CD14-positive monocyte (primary cell): ENCODE results near the gene TREM1. TPM values are rescaled to one million over a fixed set of nuclear protein-coding genes. Genes with fewer than 3 reads are reported as not detected.

Experiments
- DNase-seq, 3 donors: peaks; one replicate each; pipeline ENCODE4 v3.0.0-alpha.2; 2011 to 2022
- H2AFZ ChIP-seq: 2 replicates; pipeline ENCODE4 v1.6.0; 2012; ENCODE audit warnings: mild to moderate bottlenecking, low read depth, low read length, inconsistent platforms; ENCODE audit not compliant: insufficient read depth, poor library complexity, severe bottlenecking
- H3K27ac ChIP-seq, 2 donors: 1 replicate in 1 of 2; 2 replicates in 1 of 2; pipeline ENCODE4 v1.5.1; 2012 to 2013; ENCODE audit warnings: low read length in 2 of 2, control low read depth in 1 of 2, inconsistent platforms in 1 of 2, low read depth in 1 of 2, mild to moderate bottlenecking in 1 of 2
- H3K27me3 ChIP-seq, 2 donors: one replicate each; pipeline versions ENCODE4 v1.6.0 to v1.6.1; 2011 to 2013; ENCODE audit warnings: low read length in 2 of 2; ENCODE audit not compliant: control insufficient read depth in 2 of 2, insufficient read depth in 2 of 2
- H3K36me3 ChIP-seq, 2 donors: replicated peaks in 1 of 2; 1 replicate in 1 of 2; 2 replicates in 1 of 2; pipeline versions ENCODE4 v1.5.1 to v1.6.1; 2012 to 2013; ENCODE audit warnings: low read length in 2 of 2, control low read depth in 1 of 2, inconsistent platforms in 1 of 2, mild to moderate bottlenecking in 1 of 2; ENCODE audit not compliant: insufficient read depth in 2 of 2, control insufficient read depth in 1 of 2
- H3K4me1 ChIP-seq, 2 donors: 1 replicate in 1 of 2; 2 replicates in 1 of 2; pipeline versions ENCODE4 v1.5.1 to v1.6.1; 2012 to 2013; ENCODE audit warnings: low read length in 2 of 2, control low read depth in 1 of 2, inconsistent platforms in 1 of 2, mild to moderate bottlenecking in 1 of 2, moderate library complexity in 1 of 2; ENCODE audit not compliant: insufficient read depth in 2 of 2, control insufficient read depth in 1 of 2
- H3K4me2 ChIP-seq: replicated peaks from 2 replicates; pipeline ENCODE3; 2012; ENCODE audit warnings: low read length, moderate library complexity, mild to moderate bottlenecking; ENCODE audit not compliant: poor library complexity, severe bottlenecking; ENCODE audit errors: extremely low read depth
- H3K4me3 ChIP-seq, 3 experiments: fragments of 200-600 bp in 1 of 3; sonication (generic) in 1 of 3; replicated peaks in 1 of 3; 1 replicate in 2 of 3; 2 replicates in 1 of 3; pipeline ENCODE4 v1.5.1; 2011 to 2013; ENCODE audit warnings: low read length in 3 of 3, mild to moderate bottlenecking in 3 of 3, control low read depth in 2 of 3, low read depth in 2 of 3, inconsistent platforms in 1 of 3, moderate library complexity in 1 of 3
- H3K79me2 ChIP-seq: 2 replicates; pipeline ENCODE4 v1.6.0; 2012; ENCODE audit warnings: mild to moderate bottlenecking, control low read depth, inconsistent platforms, low read length, moderate library complexity; ENCODE audit not compliant: insufficient read depth
- H3K9ac ChIP-seq: 2 replicates; pipeline ENCODE4 v1.6.0; 2017; ENCODE audit warnings: low read length, mild to moderate bottlenecking; ENCODE audit not compliant: insufficient read depth, poor library complexity, severe bottlenecking
- H3K9me3 ChIP-seq, 2 donors: replicated peaks in 1 of 2; 1 replicate in 1 of 2; 2 replicates in 1 of 2; pipeline versions ENCODE4 v1.5.1 to v1.6.1; 2012 to 2013; ENCODE audit warnings: low read length in 2 of 2, control low read depth in 1 of 2; ENCODE audit not compliant: control insufficient read depth in 1 of 2, insufficient read depth in 1 of 2
- H4K20me1 ChIP-seq: 2 replicates; pipeline ENCODE4 v1.6.0; 2012; ENCODE audit warnings: mild to moderate bottlenecking, low read length, control low read depth, moderate library complexity; ENCODE audit not compliant: insufficient read depth
- H3K27ac Mint-ChIP-seq, 7 donors: one replicate each; pipeline ENCODE4 v1.8.0; 2020; ENCODE audit warnings: mild to moderate bottlenecking in 7 of 7, mixed read lengths in 7 of 7, moderate library complexity in 6 of 7, inconsistent platforms in 2 of 7
- H3K27me3 Mint-ChIP-seq, 3 donors: one replicate each; pipeline ENCODE4 v1.8.0; 2021 to 2022; ENCODE audit warnings: low read depth in 3 of 3, mild to moderate bottlenecking in 3 of 3, mixed read lengths in 3 of 3, moderate library complexity in 3 of 3, inconsistent platforms in 1 of 3
- H3K36me3 Mint-ChIP-seq, 2 donors: one replicate each; pipeline ENCODE4 v1.8.0; 2020; ENCODE audit warnings: mixed read lengths in 2 of 2, inconsistent platforms in 1 of 2, mild to moderate bottlenecking in 1 of 2
- H3K4me1 Mint-ChIP-seq: one replicate; pipeline ENCODE4 v1.8.0; 2020; ENCODE audit warnings: mild to moderate bottlenecking, mixed read lengths
- H3K4me3 Mint-ChIP-seq, 2 donors: one replicate each; pipeline ENCODE4 v1.8.0; 2020; ENCODE audit warnings: mild to moderate bottlenecking in 2 of 2, mixed read lengths in 2 of 2, moderate library complexity in 1 of 2
- H3K9me3 Mint-ChIP-seq, 7 donors: one replicate each; pipeline ENCODE4 v1.8.0; 2020 to 2022; ENCODE audit warnings: mixed read lengths in 7 of 7, mild to moderate bottlenecking in 6 of 7, moderate library complexity in 6 of 7, inconsistent platforms in 2 of 7
- WGBS: methylation state at CpG from one replicate; pipeline ENCODE4 v1.1.5; 2013; ENCODE audit warnings: missing lambda C conversion rate; ENCODE audit not compliant: insufficient coverage; 5-methylcytosine and 5-hydroxymethylcytosine counted together
- intact Hi-C, 2 donors: fragments of 100-400 bp; cut with micrococcal nuclease; formaldehyde crosslinking; loops; one replicate each; pipeline versions ENCODE4 v1.15.0 to v1.15.1; 2023
- polyA plus RNA-seq, 3 donors: library from polyadenylated mRNA; depleted of rRNA in 1 of 3; unstranded in 2 of 3; stranded (reverse) in 1 of 3; fragments of 300-500 nt in 2 of 3; fragments of >200 nt in 1 of 3; fragmentation: Illumina TruSeq in 2 of 3; gene quantifications; 1 replicate in 2 of 3; 2 replicates in 1 of 3; pipeline ENCODE4 v1.2.3, GENCODE V29; 2012 to 2021
- TF ChIP-seq, protein P1 (sequence below): fragments of 200-600 bp; IDR thresholded peaks from one replicate; pipeline ENCODE4 v1.8.0; 2022; ENCODE audit warnings: antibody characterized with exemption, mild to moderate bottlenecking

Gene TREM1
- polyA plus RNA-seq, 3 donors: 175 to 303 (median 240) TPM

DNA sequence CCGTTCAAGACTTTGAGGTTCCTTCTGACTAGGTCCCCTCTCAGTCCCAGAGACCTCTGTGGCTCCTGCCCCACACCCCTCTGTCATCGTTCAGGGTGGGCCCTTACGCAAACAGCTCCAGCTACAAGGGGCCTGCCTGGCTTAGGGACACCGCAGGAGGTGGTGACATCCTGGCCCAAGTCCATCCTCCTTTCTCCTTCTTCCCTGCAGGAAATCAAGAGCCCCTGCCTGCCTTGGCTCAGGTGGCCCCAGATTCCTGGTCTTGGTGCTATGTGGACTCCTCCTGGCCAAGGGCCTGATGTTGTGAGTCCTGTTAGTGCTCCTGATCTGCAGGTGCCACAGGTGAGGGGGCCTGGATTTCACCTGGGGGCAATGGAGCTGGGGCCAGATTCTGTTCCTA, 50.2 kb downstream of the TREM1 start:
- intact Hi-C loops: no loop called here
- H3K4me1 Mint-ChIP-seq: peaks cover 4% of the 10 kb centered on the region
- no peaks in the 10 kb centered on the region for H3K36me3 Mint-ChIP-seq
- no peaks in the 10 kb centered on the region for H3K4me1 ChIP-seq
- no peak overlapping the region for H3K27ac ChIP-seq
- no peaks in the 10 kb centered on the region for H4K20me1 ChIP-seq
- H3K27me3 Mint-ChIP-seq: peaks cover 28 to 36% (median 31%) of the 10 kb centered on the region in 3 donors
- H3K9me3 ChIP-seq: no peaks in the 10 kb centered on the region
- H3K4me3 ChIP-seq: no peak overlapping the region
- H3K36me3 ChIP-seq: no peaks in the 10 kb centered on the region
- H3K9ac ChIP-seq: no peak overlapping the region
- no peak overlapping the region for H3K4me2 ChIP-seq
- peaks cover 0 to 4% (median 0%) of the 10 kb centered on the region in 7 donors for H3K9me3 Mint-ChIP-seq
- peaks cover 16 to 21% of the 10 kb centered on the region in 2 donors for H3K27me3 ChIP-seq
- no peak for DNase-seq
- 74% methylated on average over 4 of the region's 4 CpGs for WGBS
- no peak overlapping the region for H2AFZ ChIP-seq
- peak overlapping the region in 1 of 7 donors; percentile 35 for H3K27ac Mint-ChIP-seq
- TF ChIP-seq, protein P1, sequence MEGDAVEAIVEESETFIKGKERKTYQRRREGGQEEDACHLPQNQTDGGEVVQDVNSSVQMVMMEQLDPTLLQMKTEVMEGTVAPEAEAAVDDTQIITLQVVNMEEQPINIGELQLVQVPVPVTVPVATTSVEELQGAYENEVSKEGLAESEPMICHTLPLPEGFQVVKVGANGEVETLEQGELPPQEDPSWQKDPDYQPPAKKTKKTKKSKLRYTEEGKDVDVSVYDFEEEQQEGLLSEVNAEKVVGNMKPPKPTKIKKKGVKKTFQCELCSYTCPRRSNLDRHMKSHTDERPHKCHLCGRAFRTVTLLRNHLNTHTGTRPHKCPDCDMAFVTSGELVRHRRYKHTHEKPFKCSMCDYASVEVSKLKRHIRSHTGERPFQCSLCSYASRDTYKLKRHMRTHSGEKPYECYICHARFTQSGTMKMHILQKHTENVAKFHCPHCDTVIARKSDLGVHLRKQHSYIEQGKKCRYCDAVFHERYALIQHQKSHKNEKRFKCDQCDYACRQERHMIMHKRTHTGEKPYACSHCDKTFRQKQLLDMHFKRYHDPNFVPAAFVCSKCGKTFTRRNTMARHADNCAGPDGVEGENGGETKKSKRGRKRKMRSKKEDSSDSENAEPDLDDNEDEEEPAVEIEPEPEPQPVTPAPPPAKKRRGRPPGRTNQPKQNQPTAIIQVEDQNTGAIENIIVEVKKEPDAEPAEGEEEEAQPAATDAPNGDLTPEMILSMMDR: no peak
- H3K4me3 Mint-ChIP-seq: no peak overlapping the region
- H3K79me2 ChIP-seq: no peaks in the 10 kb centered on the region

DNA sequence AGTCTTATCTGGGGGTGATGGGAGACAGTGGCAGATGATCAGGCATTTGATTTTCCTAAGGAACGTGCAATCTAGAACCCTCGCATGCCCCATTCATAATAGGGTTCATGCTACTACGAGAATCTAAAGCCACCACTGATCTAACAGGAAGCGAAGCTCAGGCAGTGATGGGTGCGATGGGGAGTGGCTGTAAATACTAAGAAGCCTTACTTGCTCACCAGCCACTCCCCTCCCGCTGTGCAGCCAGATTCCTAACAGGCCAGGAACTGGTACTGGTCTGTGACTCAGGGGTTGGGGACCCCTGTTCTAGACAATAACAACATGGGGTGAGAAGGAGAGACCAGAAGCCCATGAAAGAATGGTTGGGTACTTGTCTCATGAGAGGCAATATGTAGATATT, 53.8 kb downstream of the TREM1 start:
- intact Hi-C loops: no loop called here
- H3K36me3 Mint-ChIP-seq: peaks cover 0 to 9% of the 10 kb centered on the region in 2 donors
- H3K4me1 Mint-ChIP-seq: peaks cover 19% of the 10 kb centered on the region
- H3K9me3 Mint-ChIP-seq: peaks cover 0 to 3% (median 0%) of the 10 kb centered on the region in 7 donors
- Histone ChIP-seq H2AFZ (no peak overlapping the region), H3K79me2 (no peaks in the 10 kb centered on the region), H3K4me1 (peaks cover 15 to 22% of the 10 kb centered on the region in 2 donors), H3K36me3 (no peaks in the 10 kb centered on the region), H3K4me3 (no peak overlapping the region), H3K27me3 (no peaks in the 10 kb centered on the region), H3K27ac (no peak overlapping the region), H3K4me2 (no peak overlapping the region), H4K20me1 (no peaks in the 10 kb centered on the region), H3K9me3 (no peaks in the 10 kb centered on the region), H3K9ac (no peak overlapping the region)
- 100% methylated on average over 1 of the region's 6 CpGs for WGBS
- H3K27me3 Mint-ChIP-seq: peaks cover 4 to 9% (median 5%) of the 10 kb centered on the region in 3 donors
- TF ChIP-seq, protein P1: no peak
- no peak overlapping the region for H3K4me3 Mint-ChIP-seq
- no peak for DNase-seq
- H3K27ac Mint-ChIP-seq: peak overlapping the region in 2 of 7 donors; percentile 31 to 50
